Neuronal stem cell (in vitro differentiated cells): ENCODE results near the gene PLCXD1.

ENCODE experiments used
- DNase-seq: peaks from one replicate; pipeline ENCODE4 v3.0.0-alpha.2; 2013; ENCODE audit warnings: low spot score
- H2AFZ ChIP-seq: one replicate; pipeline ENCODE4 v1.6.1; 2013; ENCODE audit warnings: mild to moderate bottlenecking, low read length, inconsistent platforms
- H2AK5ac ChIP-seq: 2 replicates; pipeline ENCODE4 v1.6.1; 2013; ENCODE audit warnings: low read depth, mild to moderate bottlenecking, inconsistent platforms, low read length, moderate library complexity, mixed read lengths
- H2BK120ac ChIP-seq: 2 replicates; pipeline ENCODE4 v1.6.1; 2013; ENCODE audit warnings: low read depth, mild to moderate bottlenecking, inconsistent platforms, low read length, moderate library complexity, mixed read lengths
- H2BK12ac ChIP-seq: one replicate; pipeline ENCODE4 v1.6.1; 2013; ENCODE audit warnings: low read length, inconsistent platforms
- H2BK15ac ChIP-seq: 2 replicates; pipeline ENCODE4 v1.6.1; 2013; ENCODE audit warnings: mild to moderate bottlenecking, low read length, inconsistent platforms, mixed read lengths
- H2BK5ac ChIP-seq: one replicate; pipeline ENCODE4 v1.6.1; 2013; ENCODE audit warnings: inconsistent platforms, mild to moderate bottlenecking, low read length, moderate library complexity
- H3K14ac ChIP-seq: one replicate; pipeline ENCODE4 v1.6.1; 2013; ENCODE audit warnings: low read length, inconsistent platforms
- H3K18ac ChIP-seq: 2 replicates; pipeline ENCODE4 v1.6.1; 2013; ENCODE audit warnings: low read length, inconsistent platforms
- H3K23ac ChIP-seq: 2 replicates; pipeline ENCODE4 v1.6.1; 2013; ENCODE audit warnings: low read depth, mild to moderate bottlenecking, mixed read lengths, low read length, inconsistent platforms; ENCODE audit not compliant: poor library complexity
- H3K27ac ChIP-seq: replicated peaks from 3 replicates; pipeline ENCODE4 v1.5.1; 2013; ENCODE audit warnings: low read length, inconsistent platforms
- H3K27me3 ChIP-seq, 3 experiments: 2 replicates each; pipeline ENCODE4 v1.6.1; 2013; ENCODE audit warnings: low read length in 3 of 3, mild to moderate bottlenecking in 2 of 3, inconsistent platforms in 1 of 3, low read depth in 1 of 3, mixed read lengths in 1 of 3, moderate library complexity in 1 of 3; ENCODE audit not compliant: control insufficient read depth in 3 of 3, insufficient read depth in 3 of 3
- H3K36me3 ChIP-seq, 2 donors: replicated peaks in 1 of 2; 2 replicates each; pipeline ENCODE4 v1.6.1; 2013; ENCODE audit warnings: low read length in 2 of 2; ENCODE audit not compliant: control insufficient read depth in 2 of 2, insufficient read depth in 2 of 2
- H3K4ac ChIP-seq: 2 replicates; pipeline ENCODE4 v1.6.1; 2013; ENCODE audit warnings: inconsistent platforms, mild to moderate bottlenecking, low read length, moderate library complexity
- H3K4me1 ChIP-seq, 2 donors: 1 replicate in 1 of 2; 2 replicates in 1 of 2; pipeline ENCODE4 v1.6.1; 2013; ENCODE audit warnings: low read length in 2 of 2, low read depth in 1 of 2; ENCODE audit not compliant: control insufficient read depth in 2 of 2, insufficient read depth in 1 of 2
- H3K4me2 ChIP-seq: one replicate; pipeline ENCODE4 v1.6.1; 2013; ENCODE audit warnings: mild to moderate bottlenecking, low read length, inconsistent platforms; ENCODE audit not compliant: insufficient read depth, poor library complexity, severe bottlenecking
- H3K4me3 ChIP-seq, 2 donors: 2 replicates each; pipeline ENCODE4 v1.5.1; 2013; ENCODE audit warnings: low read length in 2 of 2, mild to moderate bottlenecking in 2 of 2, inconsistent platforms in 1 of 2, moderate library complexity in 1 of 2
- H3K79me1 ChIP-seq: one replicate; pipeline ENCODE4 v1.6.1; 2013; ENCODE audit warnings: low read depth, mild to moderate bottlenecking, inconsistent platforms, low read length, moderate library complexity
- H3K9ac ChIP-seq: one replicate; pipeline ENCODE4 v1.6.1; 2013; ENCODE audit warnings: mild to moderate bottlenecking, low read depth, low read length, inconsistent platforms; ENCODE audit not compliant: poor library complexity
- H3K9me3 ChIP-seq, 2 donors: replicated peaks in 1 of 2; 2 replicates each; pipeline versions ENCODE3 to v1.6.1; 2013; ENCODE audit warnings: low read length in 2 of 2, mild to moderate bottlenecking in 2 of 2, inconsistent platforms in 1 of 2, low read depth in 1 of 2, mixed read lengths in 1 of 2, moderate library complexity in 1 of 2; ENCODE audit not compliant: control insufficient read depth in 2 of 2, insufficient read depth in 1 of 2
- H4K8ac ChIP-seq: one replicate; pipeline ENCODE4 v1.6.1; 2013; ENCODE audit warnings: low read depth, mild to moderate bottlenecking, inconsistent platforms, low read length, moderate library complexity
- H4K91ac ChIP-seq: one replicate; pipeline ENCODE4 v1.6.1; 2013; ENCODE audit warnings: low read length, low read depth, mild to moderate bottlenecking, inconsistent platforms; ENCODE audit not compliant: poor library complexity
- WGBS, 2 donors: extraction: QIAGEN DNeasy Blood & Tissue Kit; methylation state at CpG; one replicate each; pipeline ENCODE4 v1.1.7; 2013; ENCODE audit warnings: missing lambda C conversion rate in 2 of 2, mixed read lengths in 1 of 2; ENCODE audit not compliant: insufficient read length in 2 of 2, insufficient replicate concordance in 1 of 2; ENCODE audit errors: extremely low coverage in 2 of 2; 5-methylcytosine and 5-hydroxymethylcytosine counted together

Gene PLCXD1

DNA sequence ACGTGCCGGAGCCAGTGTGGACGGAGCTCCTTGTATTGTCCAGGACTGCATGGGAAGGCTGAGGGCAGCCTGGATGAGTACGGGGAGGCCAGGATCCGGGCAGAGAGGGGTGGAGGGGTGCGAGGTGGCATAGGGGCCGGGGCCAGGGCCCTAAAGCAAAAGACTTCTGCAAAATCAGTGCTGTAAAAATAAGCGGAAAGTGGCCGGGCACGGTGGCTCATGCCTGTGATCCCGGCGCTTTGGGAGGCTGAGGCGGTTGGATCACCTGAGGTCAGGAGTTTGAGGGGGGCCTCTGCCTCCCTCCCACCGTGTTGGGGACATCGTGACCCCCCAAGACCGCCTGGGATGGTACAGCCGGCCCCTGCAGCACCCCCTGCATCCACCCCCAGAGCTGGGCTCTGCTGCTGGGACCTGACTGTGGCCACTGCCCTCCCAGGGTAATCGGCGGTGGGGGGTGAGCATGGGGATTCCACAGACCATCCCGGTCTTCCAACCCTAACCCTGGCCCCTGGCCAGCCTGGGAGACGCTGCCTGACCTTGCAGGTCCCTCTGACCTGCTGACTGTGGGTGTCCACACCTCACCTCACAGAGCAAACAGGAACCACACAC is 23.4 kb upstream of the PLCXD1 start:
- Histone ChIP-seq H2BK120ac (no peak overlapping the region), H4K8ac (no peak overlapping the region), H2BK5ac (peak overlapping the region; percentile 82), H3K27me3 (no peaks in the 10 kb centered on the region), H3K9me3 (peaks cover 0 to 2% of the 10 kb centered on the region in 2 donors), H3K36me3 (no peaks in the 10 kb centered on the region), H3K18ac (peak overlapping the region; percentile 76), H3K23ac (no peak overlapping the region), H2AFZ (no peak overlapping the region), H4K91ac (no peak overlapping the region), H3K14ac (no peak overlapping the region), H3K4me3 (no peak overlapping the region), H3K27ac (no peak overlapping the region), H3K4me1 (peaks cover 0 to 5% of the 10 kb centered on the region in 2 donors), H3K4ac (no peak overlapping the region), H2BK15ac (no peak overlapping the region), H3K4me2 (no peak overlapping the region), H3K79me1 (no peaks in the 10 kb centered on the region), H2AK5ac (peak overlapping the region; percentile 98), H3K9ac (no peak overlapping the region), H2BK12ac (no peak overlapping the region)
- no CpG with 5 or more reads among the region's 21 CpGs for WGBS, 2 donors
- no peak for DNase-seq

DNA sequence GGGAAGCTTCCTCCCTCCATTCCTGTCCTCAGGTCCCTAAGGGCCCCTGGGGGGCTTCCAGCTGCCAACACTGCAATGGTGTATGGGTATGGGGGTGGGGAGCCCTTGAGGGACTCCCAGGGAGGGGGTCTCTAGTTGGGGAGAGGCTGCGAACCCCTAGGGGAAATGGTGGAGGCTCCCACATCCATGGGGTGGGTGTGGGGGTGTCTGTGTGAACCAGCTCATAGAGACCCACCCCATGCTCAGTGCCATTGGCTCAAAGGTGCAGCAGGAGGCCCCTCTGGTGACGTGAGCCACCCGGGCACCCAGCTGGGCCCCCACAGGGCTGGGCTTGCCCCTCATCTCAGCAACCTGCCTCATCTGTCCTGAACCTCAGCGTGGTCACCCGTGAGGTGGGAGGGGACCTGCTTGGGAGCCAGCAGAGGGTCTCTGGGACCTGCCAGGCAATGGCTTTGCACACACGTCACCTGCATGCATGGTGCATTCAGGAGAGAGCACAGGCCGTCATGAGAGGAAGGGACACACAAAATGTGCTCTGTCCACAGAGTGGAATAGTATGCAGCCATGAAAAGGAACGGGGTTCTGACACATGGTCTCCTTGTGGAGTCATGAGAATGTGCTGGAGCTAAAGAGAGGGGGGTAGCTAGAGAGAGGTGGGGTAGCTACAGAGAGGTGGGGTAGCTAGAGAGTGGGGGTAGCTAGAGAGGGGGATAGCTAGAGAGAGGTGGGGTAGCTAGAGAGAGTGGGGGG is 22.7 kb upstream of the PLCXD1 start:
- Histone ChIP-seq H3K14ac (peak overlapping the region; percentile 84), H3K9me3 (peaks cover 0 to 2% of the 10 kb centered on the region in 2 donors), H3K9ac (no peak overlapping the region), H2BK120ac (no peak overlapping the region), H3K4me3 (no peak overlapping the region), H3K79me1 (no peaks in the 10 kb centered on the region), H3K4ac (no peak overlapping the region), H2BK12ac (no peak overlapping the region), H2AK5ac (peak overlapping the region; percentile 98), H3K36me3 (no peaks in the 10 kb centered on the region), H2BK15ac (no peak overlapping the region), H3K4me1 (peaks cover 0 to 5% of the 10 kb centered on the region in 2 donors), H4K91ac (no peak overlapping the region), H2BK5ac (peak overlapping the region; percentile 82), H3K27me3 (no peaks in the 10 kb centered on the region), H3K23ac (peak overlapping the region; percentile 29), H4K8ac (no peak overlapping the region), H2AFZ (no peak overlapping the region), H3K4me2 (no peak overlapping the region), H3K27ac (no peak overlapping the region), H3K18ac (peak overlapping the region; percentile 76)
- no peak for DNase-seq
- WGBS, 2 donors: no CpG with 5 or more reads among the region's 8 CpGs

DNA sequence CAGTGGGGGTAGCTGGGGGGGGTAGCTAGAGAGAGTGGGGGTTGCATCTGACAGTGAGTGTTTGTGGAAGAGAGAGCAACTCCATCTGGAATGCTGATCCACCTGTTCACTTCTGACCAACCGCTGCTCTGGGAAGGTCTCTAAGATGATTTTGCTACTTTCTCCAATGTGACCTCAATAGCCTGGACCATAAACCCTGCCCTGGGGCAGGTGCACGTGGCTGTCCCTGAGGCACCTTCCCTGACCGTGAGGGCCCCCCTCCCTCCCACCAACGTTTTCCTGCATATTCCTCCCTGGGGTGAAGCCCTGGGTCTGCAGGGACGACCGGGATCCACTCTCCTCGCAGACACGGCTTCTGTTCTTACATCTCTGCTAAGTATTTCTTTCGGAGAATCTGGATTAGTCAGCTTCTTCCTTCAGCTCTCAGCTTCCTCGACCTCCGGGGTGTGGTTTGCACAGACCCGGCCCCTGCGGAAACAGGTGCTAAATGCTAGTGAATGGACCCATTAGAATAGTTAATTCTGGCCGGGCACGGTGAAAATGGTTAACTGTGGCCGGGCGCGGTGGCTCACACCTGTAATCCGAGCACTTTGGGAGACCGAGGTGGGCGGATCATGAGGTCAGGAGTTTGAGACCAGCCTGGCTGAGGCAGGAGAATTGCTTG is 21.4 kb upstream of the PLCXD1 start:
- Histone ChIP-seq H4K8ac (no peak overlapping the region), H3K4me1 (peaks cover 0 to 5% of the 10 kb centered on the region in 2 donors), H4K91ac (no peak overlapping the region), H3K79me1 (no peaks in the 10 kb centered on the region), H3K27ac (no peak overlapping the region), H2AK5ac (peak overlapping the region; percentile 35), H3K4me3 (no peak overlapping the region), H2BK12ac (no peak overlapping the region), H3K9me3 (peaks cover 0 to 2% of the 10 kb centered on the region in 2 donors), H3K4ac (no peak overlapping the region), H3K23ac (no peak overlapping the region), H3K14ac (no peak overlapping the region), H3K9ac (no peak overlapping the region), H2BK5ac (no peak overlapping the region), H2AFZ (peak overlapping the region; percentile 59), H3K36me3 (no peaks in the 10 kb centered on the region), H2BK15ac (peak overlapping the region; percentile 54), H2BK120ac (no peak overlapping the region), H3K4me2 (no peak overlapping the region), H3K18ac (peak overlapping the region; percentile 38), H3K27me3 (no peaks in the 10 kb centered on the region)
- DNase-seq: no peak
- no CpG with 5 or more reads among the region's 21 CpGs for WGBS, 2 donors
